A673 (cell line): ENCODE data around the gene KCNK7. TPM values are rescaled to one million over a fixed set of nuclear protein-coding genes. Genes with fewer than 3 reads are reported as not detected.
A peak's percentile ranks its signal among the peaks of the same experiment; 100 is the strongest.

Experiments used
- BruUV-seq: library from RNA; stranded (reverse); fragments of 400-500 nt; replicated peaks from 2 replicates; lab custom pipeline; 2021; lab: Mats Ljungman, UMichigan
- CTCF ChIA-PET: fragments of 300-600 bp; sonication (Branson Sonifier 250); formaldehyde crosslinking; loops from one replicate; lab custom pipeline; 2022; ENCODE audit warnings: antibody characterized with exemption; lab: Charles Lee
- POLR2A ChIA-PET: fragments of 300-600 bp; sonication (Branson Sonifier 250); formaldehyde crosslinking; loops from one replicate; lab custom pipeline; 2022; ENCODE audit warnings: antibody characterized with exemption; ENCODE audit not compliant: low non-redundant PET; lab: Charles Lee
- DNase-seq: peaks from one replicate; pipeline ENCODE4 v3.0.0-alpha.2; 2015; ENCODE audit warnings: low spot score
- H3K27ac ChIP-seq: fragments of 200-600 bp; sonication (generic); 2 replicates; pipeline ENCODE4 v1.5.1; 2016; ENCODE audit warnings: mixed run types, low read depth, mild to moderate bottlenecking, mixed read lengths, antibody characterized with exemption, low read length; ENCODE audit not compliant: poor library complexity, severe bottlenecking
- H3K27me3 ChIP-seq: fragments of 200-600 bp; sonication (generic); replicated peaks from 2 replicates; pipeline ENCODE4 v1.6.1; 2017; ENCODE audit warnings: mixed run types, low read depth, mild to moderate bottlenecking, mixed read lengths, antibody characterized with exemption, low read length; ENCODE audit not compliant: insufficient read depth, poor library complexity
- H3K36me3 ChIP-seq: fragments of 200-600 bp; sonication (generic); 2 replicates; pipeline ENCODE4 v1.6.1; 2016; ENCODE audit warnings: mixed run types, mild to moderate bottlenecking, mixed read lengths, antibody characterized with exemption, low read length; ENCODE audit not compliant: insufficient read depth, poor library complexity, severe bottlenecking
- H3K4me1 ChIP-seq: fragments of 200-600 bp; sonication (generic); 2 replicates; pipeline ENCODE4 v1.6.1; 2017; ENCODE audit warnings: mixed run types, mild to moderate bottlenecking, mixed read lengths, antibody characterized with exemption, low read length; ENCODE audit not compliant: insufficient read depth, poor library complexity, severe bottlenecking
- H3K4me3 ChIP-seq: fragments of 200-600 bp; sonication (generic); 2 replicates; pipeline ENCODE4 v1.5.1; 2016; ENCODE audit warnings: low read depth, mixed run types, mild to moderate bottlenecking, mixed read lengths, low read length; ENCODE audit not compliant: poor library complexity, severe bottlenecking
- H3K9me3 ChIP-seq: fragments of 200-600 bp; sonication (generic); 2 replicates; pipeline ENCODE4 v1.6.1; 2016; ENCODE audit warnings: mixed run types, low read depth, mild to moderate bottlenecking, mixed read lengths, antibody characterized with exemption, low read length; ENCODE audit not compliant: poor library complexity, severe bottlenecking
- EZH2 ChIP-seq: fragments of 200-600 bp; sonication (generic); IDR thresholded peaks from 2 replicates; pipeline ENCODE4 v1.6.1; 2017; ENCODE audit warnings: borderline replicate concordance, low read depth, mild to moderate bottlenecking, mixed read lengths, antibody characterized with exemption, low read length; ENCODE audit not compliant: poor library complexity, severe bottlenecking
- intact Hi-C: fragments of 100-400 bp; cut with micrococcal nuclease; formaldehyde crosslinking; loops from one replicate; pipeline ENCODE4 v1.10.0; 2022; ENCODE audit not compliant: unreplicated experiment
- total RNA-seq: library from RNA; stranded (reverse); gene quantifications from 2 replicates; pipeline ENCODE4 v1.2.3, GENCODE V29; 2021
- TF ChIP-seq, protein P1 (sequence below): fragments of 300-800, 200-600 bp; sonication (generic); conservative IDR thresholded peaks from 2 replicates; pipeline ENCODE4 v1.5.1; 2017; ENCODE audit warnings: low read depth, mild to moderate bottlenecking, antibody characterized with exemption, low read length, moderate library complexity, mixed read lengths

Gene KCNK7
- total RNA-seq, 1 experiment from 2014 or later: 2.3 TPM

DNA sequence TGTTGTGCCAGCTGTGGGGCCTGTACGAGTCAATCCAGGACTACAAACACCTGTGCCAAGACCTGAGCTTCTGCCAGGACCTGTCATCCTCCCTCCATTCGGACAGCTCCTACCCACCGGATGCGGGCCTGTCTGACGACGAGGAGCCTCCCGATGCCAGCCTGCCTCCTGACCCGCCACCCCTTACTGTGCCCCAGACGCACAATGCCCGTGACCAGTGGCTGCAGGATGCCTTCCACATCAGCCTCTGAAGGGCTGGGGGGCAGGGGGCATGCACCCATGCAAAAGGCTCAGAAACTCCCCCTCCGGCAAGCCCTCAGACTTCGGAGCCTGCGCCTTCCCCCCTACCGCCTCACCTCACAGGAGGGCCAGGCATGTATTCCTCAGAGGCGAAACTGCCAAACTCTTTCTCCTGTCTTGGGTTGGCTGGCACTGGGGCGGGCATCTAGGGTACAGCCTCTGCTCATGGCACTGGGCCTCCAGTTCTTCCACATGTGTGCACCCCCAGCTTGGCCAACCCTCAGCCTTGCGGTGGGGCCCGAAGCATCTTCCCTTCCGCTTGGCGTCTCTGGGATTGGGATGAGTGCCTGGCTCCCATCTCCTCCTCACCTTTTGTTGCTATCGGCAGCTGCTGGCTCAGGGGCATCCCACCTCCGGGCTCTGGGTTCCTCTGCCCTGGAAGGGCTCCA is 22.1 kb downstream of the KCNK7 start:
- DNase-seq: no peak
- ChIA-PET CTCF (interaction anchor here (2.1 kb wide), 1 partner anchor 21 kb away, joined by 12 read pairs; no protein-coding TSS in a partner anchor), POLR2A (no interaction called here)
- peak overlapping the region; percentile 87 for H3K4me3 ChIP-seq
- H3K27ac ChIP-seq: peak overlapping the region; percentile 75
- no peak for TF ChIP-seq EZH2
- TF ChIP-seq, protein P1, sequence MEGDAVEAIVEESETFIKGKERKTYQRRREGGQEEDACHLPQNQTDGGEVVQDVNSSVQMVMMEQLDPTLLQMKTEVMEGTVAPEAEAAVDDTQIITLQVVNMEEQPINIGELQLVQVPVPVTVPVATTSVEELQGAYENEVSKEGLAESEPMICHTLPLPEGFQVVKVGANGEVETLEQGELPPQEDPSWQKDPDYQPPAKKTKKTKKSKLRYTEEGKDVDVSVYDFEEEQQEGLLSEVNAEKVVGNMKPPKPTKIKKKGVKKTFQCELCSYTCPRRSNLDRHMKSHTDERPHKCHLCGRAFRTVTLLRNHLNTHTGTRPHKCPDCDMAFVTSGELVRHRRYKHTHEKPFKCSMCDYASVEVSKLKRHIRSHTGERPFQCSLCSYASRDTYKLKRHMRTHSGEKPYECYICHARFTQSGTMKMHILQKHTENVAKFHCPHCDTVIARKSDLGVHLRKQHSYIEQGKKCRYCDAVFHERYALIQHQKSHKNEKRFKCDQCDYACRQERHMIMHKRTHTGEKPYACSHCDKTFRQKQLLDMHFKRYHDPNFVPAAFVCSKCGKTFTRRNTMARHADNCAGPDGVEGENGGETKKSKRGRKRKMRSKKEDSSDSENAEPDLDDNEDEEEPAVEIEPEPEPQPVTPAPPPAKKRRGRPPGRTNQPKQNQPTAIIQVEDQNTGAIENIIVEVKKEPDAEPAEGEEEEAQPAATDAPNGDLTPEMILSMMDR: no peak
- intact Hi-C loops: loop anchor here (5.0 kb wide), 2 partner anchors 34 to 191 kb away; partner anchors contain the start of gene SLC25A45
- no TSS peak for BruUV-seq
- no peaks in the 10 kb centered on the region for H3K27me3 ChIP-seq
- no peaks in the 10 kb centered on the region for H3K9me3 ChIP-seq
- peaks cover 45% of the 10 kb centered on the region for H3K4me1 ChIP-seq
- no peaks in the 10 kb centered on the region for H3K36me3 ChIP-seq

DNA sequence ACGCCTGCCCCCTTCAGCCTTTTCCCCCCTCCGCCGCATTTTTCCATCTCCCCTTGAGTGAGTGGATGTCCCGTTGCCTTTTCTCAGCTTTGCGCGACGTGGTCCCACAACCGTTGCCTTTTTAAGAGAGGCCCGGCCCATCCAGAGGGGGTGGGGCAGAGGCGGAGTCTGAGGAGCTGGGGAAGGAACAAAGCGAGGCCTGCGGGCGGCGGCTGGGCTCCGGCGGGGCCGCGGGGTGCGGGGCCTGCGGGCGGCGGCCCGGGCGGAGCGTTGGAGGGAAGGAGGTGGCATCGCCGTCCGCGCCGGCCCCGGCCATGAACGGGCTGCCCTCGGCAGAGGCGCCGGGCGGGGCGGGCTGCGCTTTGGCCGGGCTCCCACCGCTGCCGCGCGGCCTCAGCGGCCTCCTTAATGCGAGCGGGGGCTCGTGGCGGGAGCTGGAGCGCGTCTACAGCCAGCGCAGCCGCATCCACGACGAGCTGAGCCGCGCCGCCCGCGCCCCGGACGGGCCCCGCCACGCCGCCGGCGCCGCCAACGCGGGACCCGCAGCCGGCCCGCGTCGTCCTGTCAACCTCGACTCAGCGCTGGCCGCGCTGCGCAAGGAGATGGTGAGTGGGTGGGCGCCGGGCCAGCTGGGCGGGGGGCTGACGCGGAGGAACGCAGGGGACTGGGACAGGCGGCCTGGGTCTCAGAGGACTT is 23.1 kb downstream of the KCNK7 start, which contains the start of gene FAM89B:
FAM89B (plus strand) TSS at position 183 of the 696 bp plus-strand sequence; CDS start at position 315, 132 bp downstream.
- TF ChIP-seq, protein P1: no peak
- no peak for TF ChIP-seq EZH2
- H3K36me3 ChIP-seq: peaks cover 6% of the 10 kb centered on the region
- CTCF ChIA-PET: interaction anchor here (0.6 to 2.1 kb wide), 5 partner anchors 22 to 175 kb away, joined by 3 to 13 read pairs (median 8); no protein-coding TSS in a partner anchor
- intact Hi-C loops: loop anchor here (5.0 kb wide), 2 partner anchors 35 to 190 kb away; partner anchors contain the start of gene SLC25A45
- H3K4me3 ChIP-seq: peak within 1 kb of the TSS; percentile 87
- BruUV-seq: no TSS peak
- peak within 1 kb of the TSS; percentile 92 for H3K27ac ChIP-seq
- peaks cover 45% of the 10 kb centered on the region for H3K4me1 ChIP-seq
- POLR2A ChIA-PET: interaction anchor here (0.5 to 0.7 kb wide), 3 partner anchors 29 to 47 kb away, joined by 3 to 12 read pairs (median 4); partner anchors contain the start of gene SCYL1
- H3K27me3 ChIP-seq: no peaks in the 10 kb centered on the region
- DNase-seq: peak; percentile 97
- H3K9me3 ChIP-seq: no peaks in the 10 kb centered on the region

DNA sequence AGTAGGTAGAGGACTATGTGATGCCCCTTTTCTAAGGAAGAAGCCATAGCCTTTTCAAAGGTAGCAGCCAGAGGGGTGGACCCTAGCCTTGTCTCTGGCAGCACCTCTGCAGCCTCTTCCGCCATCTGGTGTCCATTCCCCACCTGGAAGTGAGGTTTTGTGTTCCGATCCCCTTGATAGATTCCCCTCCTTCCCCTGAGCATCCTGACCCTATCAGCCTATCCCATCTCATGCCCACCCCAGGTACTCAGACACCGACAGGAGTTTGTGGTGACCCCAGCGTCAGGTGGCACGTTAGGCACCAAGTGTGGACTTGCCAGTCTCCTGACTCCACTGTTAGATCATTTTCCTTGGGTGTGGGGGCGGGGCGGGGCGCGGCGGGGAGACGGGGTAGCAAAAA is 23.7 kb downstream of the KCNK7 start:
- intact Hi-C loops: loop anchor here (5.0 kb wide), 2 partner anchors 35 to 190 kb away; partner anchors contain the start of gene SLC25A45
- Histone ChIP-seq H3K4me1 (peaks cover 40% of the 10 kb centered on the region), H3K9me3 (no peaks in the 10 kb centered on the region), H3K36me3 (peaks cover 6% of the 10 kb centered on the region), H3K4me3 (peak overlapping the region; percentile 87), H3K27me3 (no peaks in the 10 kb centered on the region), H3K27ac (no peak overlapping the region)
- POLR2A ChIA-PET: interaction anchor here (0.6 kb wide), 1 partner anchor 41 kb away, joined by 12 read pairs; no protein-coding TSS in a partner anchor
- peak; percentile 65 for DNase-seq
- no TSS peak for BruUV-seq
- no peak for TF ChIP-seq EZH2
- TF ChIP-seq, protein P1: peak; percentile 47
- CTCF ChIA-PET: interaction anchor here (0.6 to 2.1 kb wide), 5 partner anchors 22 to 205 kb away, joined by 5 to 13 read pairs (median 8); no protein-coding TSS in a partner anchor
